ENCODE results near the gene GRAMD4.

Gene GRAMD4

GRCh38 chr22:46583571-46583970 lies 36.6 kb upstream of the GRAMD4 start:
- DNase-seq: no peak

DNA sequence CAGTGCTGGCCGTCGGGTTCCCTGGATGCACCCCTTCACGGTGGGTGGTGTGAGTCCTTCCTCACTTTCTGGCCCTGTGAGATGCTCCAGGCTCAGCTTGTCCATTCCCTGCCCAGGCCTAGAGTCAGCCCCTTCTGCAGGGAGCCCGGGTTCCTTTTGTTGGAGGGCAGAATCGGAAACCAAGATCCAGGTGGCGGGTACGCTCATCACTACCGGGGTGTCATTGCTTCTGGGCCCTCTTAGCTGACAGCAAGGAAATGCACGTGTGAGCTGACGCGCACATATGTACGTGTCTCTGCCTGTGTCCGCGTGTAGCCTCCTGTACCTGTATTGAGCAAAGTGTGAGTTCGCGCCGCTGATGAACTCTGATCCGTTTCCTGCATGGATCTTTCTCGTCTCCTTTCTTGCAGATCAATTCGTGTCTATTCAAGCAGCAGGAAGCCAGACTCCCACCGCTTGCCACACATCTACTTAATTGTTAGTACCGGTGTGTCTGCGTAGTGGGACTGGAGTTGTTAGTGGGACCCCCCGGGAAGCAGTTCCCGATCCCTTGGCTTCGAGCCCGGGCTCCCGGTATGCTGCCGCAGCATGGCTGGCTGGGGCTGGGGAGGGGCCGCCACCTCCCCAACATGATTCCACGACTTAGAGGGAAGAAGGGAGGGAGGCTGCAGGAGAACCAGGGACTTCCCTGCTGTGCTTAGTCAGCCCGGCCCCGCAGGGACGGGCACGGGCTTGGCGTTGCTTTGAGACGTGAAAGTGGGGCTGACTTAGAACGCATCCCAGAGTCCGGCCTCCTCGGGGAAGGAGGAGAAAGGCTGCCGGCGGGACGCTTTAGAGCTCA lies 35.9 kb upstream of the GRAMD4 start:
- DNase-seq: no peak

- DNase-seq: no peak
Measured at GRCh38 chr22:46585340-46586122, 34.7 kb upstream of the GRAMD4 start.

- DNase-seq: no peak
Measured at GRCh38 chr22:46586123-46586519, 34.1 kb upstream of the GRAMD4 start.

DNA sequence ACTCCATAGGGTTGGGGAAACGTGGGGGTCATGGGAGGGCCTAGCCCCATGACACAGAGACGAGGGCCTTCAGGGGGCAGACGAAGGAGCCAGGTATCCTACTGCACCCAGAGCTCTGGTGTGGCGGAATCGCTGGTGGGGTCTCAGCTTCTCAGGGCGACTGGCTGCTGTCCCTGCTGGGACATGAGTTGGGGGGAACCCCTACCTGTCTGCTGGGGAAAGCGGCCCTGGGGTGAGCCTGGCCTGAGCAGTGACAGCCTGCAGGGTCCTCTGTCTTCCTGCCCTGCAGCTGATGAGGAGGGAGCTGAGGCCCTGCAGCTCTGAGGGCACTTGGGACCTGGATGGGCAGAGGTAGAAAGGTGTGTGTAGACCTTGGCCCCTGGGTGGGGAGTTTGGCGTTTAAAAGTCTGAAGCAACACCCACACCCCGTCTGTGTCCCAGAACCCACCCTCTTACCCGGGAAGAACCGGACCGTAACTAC lies 33.6 kb upstream of the GRAMD4 start:
- DNase-seq: no peak

DNA sequence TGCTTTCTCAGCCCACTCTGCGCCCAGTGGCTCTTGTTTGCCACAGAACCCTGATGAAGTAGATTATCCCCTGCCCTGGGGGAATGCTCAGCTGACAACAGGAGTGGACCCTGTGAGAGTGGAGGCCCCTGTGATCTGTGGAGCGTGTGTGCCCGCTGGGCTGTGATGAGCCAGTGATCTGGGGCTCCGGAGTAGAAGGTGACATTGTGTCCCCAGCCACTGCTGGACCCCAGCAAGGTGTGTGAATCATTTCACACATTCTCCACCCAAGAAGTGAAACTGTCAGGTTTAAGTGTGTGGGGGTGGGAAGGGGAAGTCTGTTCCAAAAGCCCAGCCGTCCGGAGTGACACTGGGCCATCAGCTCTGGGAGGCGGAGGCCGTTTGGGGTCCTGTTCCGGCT lies 33.1 kb upstream of the GRAMD4 start:
- DNase-seq: no peak

DNA sequence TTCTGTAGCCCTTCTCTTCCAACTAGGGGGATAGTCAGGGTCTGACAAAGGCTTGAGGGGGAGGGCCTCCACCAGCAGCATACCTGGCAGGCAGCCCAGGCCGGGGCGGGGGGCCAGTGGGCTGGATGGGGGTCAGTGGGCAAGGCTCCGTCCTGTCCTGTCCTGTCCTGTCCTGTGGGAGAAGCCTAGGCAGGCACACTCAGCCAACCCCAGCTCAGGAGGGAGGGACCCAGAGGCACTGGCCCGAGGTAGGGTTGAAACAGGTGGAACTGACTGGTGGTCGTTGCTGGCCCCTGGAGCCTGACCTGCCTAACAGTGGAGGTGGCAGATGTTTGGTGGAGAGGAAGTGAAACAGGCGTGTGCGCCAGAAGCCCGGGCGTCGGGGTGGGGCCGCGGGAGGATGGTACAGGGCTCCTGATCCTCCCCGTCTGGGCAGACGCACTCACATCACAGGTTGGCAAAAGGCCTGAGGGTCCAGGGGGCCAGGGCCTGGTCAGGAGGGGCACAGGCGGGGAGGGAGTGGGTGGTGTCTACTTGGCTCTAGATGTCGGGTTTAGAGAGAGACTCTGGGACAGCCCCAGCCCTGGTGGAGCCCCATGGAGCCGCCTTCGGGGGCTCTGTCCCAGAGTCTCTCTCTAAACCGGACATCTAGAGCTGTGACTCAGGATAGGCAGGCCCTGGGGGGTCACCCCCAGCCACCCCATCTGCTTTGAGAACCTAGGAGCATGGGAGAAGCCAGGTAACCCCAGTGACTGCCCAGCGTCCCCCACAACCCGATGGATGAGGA lies 32.5 kb upstream of the GRAMD4 start:
- peak in 1 of 2 donors; percentile 27 for DNase-seq

DNA sequence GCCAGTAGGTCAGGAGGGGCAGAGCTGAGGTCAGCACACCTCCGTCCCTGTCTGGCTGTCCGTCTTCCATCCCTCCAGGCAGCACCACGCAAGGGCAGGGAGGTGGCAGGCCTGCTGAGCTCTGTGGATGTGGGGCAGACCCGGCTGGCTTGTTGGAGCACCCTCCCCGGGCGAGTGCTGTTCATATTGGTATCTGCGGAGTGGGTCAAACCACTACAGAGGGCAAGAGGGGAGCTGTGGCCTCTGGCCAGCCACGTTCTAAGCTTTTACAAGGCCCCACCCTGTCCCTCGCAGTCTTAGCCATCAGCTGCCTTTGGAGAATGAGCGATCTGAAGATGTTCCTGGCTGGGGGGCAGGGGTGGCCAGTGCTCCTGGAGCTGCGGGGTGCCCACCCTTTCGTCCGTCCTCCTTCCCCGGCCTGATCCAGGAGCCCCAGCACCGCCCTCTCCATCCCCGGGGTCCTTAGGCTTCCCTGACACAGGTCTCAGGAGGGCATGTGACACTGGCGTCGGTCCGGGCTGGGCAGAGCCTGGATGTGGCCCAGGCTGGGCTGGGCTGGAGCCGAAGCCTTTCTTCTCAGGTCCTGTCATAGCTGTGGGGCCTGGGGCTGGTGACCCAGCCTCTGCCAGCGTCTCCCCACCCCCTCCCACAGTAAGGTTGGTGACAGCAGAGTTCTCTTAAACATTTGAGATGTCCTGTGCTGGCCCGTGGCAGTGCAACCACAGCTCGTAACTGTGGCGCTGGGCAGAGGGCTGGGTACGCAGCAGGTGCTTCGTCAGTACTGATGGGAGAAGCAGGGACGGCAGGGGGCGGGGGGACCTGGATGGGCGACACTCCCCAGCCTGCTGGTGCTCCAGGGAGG lies 31.7 kb upstream of the GRAMD4 start:
- DNase-seq: no peak

- no peak for DNase-seq
Measured at GRCh38 chr22:46589141-46589748, 30.9 kb upstream of the GRAMD4 start.

DNA sequence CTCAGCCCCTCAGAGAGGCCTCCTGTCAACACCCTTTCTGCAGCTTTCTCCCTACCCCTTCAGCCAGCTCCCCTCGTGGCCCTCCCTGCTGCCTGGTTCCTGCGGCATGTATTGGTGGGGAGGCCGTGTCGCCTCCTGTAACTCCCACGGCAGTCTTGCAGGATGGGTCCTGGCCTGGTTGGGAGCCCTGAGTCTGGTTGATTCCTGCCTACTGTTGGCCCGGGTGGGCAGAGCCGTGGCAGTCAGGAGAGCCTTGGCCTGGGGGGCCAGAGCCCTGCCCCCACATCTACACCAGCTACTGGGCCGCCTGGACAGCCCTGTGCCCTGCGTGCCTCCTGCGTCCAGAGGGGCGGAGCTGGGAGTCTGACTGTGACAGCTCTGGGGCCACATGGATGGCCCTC lies 30.3 kb upstream of the GRAMD4 start:
- DNase-seq: no peak

DNA sequence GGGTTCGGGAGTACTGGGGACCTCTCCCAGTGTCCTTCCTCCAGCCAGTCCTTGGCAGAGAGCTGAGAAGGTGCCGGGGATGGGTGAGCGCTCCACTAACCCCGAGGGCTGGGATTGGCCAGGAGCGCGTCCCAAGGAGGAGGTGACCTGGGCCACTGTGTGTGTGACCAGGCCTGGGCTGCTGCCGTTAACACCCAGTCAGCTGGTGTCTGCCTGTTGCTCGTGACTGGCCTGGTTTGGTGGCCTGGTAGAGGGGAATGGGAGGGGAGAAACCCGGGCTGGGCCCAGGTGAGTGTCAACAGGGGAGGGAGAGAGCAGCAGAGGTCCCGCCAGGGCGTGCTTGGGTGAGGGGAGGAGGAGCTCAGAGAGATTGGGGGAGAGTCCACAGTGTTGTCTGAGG lies 29.9 kb upstream of the GRAMD4 start:
- no peak for DNase-seq

GRCh38 chr22:46591930-46592329 lies 28.3 kb upstream of the GRAMD4 start:
- DNase-seq: no peak

DNA sequence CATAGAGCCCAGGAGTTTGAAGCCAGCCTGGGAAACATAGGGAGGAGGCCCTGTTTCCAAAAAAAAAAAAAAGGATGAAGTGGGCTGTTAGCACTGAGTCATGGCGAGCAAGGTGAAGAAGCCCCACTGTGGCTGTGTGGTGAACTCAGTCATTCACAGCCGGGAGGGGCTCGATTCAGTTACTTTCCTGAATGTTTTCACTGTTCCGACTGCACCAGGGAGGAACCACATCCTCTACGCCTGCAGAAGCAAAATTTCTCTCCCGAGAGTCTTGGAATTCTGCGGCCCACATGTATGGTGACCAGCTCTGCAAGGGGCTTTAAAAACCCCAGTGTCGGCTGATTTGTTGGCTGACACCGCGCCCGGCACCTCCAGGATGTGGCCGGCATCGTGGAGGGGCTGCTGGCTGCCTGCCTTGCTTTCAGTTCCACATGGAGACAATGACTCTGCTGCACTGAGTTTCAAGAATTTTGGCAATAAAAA lies 27.8 kb upstream of the GRAMD4 start:
- peak in 1 of 2 donors; percentile 58 for DNase-seq

- DNase-seq: peak; percentile 56 to 95
Measured at GRCh38 chr22:46593211-46593681, 26.9 kb upstream of the GRAMD4 start.

DNA sequence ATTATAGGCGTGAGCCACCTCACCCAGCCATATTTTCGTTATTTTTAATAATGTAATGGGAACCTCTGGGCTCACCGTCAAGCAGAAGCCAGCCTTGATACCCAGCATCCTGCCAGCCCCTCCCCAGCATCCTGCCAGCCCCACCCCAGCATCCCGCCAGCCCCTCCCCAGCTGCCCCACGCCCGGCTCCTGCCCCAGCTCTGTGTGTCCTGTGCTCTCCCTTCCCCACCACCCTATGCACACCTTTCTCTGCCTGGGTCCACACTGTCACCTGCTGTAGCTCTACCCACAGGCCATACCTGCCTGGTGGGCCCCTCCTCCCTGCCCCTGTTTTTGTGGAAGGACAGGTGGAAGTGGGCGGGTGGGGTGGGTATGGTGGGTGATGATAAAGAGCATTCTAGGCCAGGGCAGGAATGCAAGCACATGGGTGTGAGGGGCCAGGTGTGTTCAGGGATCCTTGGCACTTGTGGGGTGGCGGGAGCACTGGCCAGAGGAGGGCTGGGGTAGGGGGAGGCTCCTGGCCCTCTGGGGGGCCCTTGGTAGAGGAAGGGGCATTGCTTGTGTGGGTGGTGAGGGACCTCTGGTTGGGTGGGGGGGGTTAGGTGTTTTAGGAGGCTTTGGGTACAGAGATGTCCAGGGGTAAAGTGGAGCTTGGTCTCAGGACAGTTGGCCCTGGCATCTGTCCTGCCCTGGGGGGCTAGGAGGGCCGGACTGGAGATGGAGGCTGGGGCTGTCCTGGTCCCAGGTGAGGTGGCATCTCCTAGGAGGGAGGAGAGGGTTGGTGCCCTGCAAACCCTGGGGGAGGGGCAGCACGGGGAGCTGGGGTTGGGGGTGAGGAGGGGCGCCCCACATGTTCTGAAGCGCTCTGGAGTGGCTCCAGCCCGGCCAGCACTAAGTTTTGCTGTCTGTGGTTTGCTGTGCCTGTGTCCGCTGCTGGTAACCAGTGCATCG lies 25.9 kb upstream of the GRAMD4 start:
- DNase-seq: no peak

- no peak for DNase-seq
Measured at GRCh38 chr22:46594947-46595298, 25.3 kb upstream of the GRAMD4 start.

DNA sequence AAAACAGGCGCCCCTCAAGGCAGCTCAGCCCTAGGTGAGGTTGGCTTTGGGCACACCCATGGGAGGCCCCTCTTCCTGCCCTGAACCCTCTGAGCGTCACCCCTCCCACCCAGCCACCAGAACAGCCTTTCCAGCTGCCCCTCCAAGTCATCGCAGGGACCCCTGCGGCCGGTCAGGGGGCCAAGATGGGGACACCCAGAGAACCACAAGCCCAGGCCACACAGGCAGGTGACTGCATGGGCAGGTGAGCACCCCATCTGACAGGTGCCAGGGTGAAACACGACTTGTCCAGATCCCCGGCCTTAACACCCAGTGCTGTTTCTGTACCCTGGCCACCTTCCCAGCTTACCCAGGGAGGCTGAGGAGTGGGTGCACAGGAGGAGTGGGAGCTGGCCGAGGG lies 24.6 kb upstream of the GRAMD4 start:
- no peak for DNase-seq

DNA sequence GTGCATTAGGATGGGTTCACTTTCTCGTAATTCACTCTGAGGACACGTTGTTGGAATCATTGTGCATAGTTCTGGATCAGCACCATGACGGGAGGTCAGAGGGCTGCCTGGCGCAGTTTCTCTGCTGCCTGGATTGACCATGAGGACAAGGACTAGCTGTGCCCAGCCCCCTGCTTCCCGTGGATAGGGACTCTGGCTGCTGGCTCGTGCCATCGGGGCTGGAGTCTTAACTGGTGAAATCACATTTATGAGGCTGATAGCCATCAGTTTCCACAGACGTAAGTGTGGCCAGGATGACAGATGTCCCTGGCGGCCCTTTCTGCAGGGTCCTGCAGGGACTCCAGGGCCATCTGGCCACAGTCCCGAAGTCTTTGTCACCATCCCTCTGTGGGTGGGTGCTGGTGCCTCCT lies 24.1 kb upstream of the GRAMD4 start:
- no peak for DNase-seq

DNA sequence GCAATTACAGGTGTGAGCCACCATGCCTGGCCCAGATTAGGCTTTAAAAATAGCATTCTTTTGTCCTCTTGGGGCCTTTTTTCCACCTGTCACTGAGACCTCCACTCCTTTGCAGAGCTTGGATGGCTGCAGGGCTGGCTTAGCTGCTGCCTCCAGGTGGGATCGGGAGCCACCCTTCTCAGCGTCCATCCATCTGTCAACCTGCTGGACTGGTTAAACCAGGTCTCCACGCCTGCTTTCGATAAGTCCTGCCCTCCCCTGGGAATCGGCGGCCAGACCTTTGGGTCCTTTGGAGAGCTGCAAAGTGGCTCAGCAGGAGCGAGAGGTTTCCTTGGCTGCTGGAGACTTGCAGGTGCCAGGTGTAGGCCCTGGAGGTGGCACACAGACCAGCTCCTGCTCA lies 23.4 kb upstream of the GRAMD4 start:
- DNase-seq: no peak

DNA sequence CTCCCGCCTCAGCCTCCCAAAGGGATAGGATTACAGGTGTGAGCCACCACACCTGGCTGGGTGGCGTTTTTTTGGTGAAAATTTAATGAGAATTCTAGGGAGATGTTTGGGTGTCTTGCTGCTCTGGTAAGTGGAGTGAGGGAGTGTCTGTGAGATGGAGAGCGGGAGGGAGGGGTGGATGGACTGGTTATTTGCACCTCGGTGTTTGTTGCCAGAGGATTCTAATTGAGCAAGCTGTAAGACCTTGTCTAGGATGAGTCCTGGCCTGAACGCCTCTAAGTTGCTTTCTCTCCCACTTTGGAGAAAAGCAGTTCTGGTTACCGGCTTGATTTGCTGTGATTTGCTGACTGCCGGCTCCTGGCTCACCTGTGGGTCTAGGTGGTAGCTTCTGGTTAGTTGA lies 22.0 kb upstream of the GRAMD4 start:
- DNase-seq: no peak
